GM19099 (cell line): ENCODE data around the gene SLC36A1.

ENCODE experiments used
- POLR2A ChIP-seq: IDR thresholded peaks from 3 replicates; pipeline ENCODE4 v1.6.1; 2011; ENCODE audit warnings: low read depth; ENCODE audit not compliant: insufficient read length; ENCODE audit errors: extremely low read depth

SLC36A1 gene

GRCh38 chr5:151469386-151469785 is 22.0 kb downstream of the SLC36A1 start:
- TF ChIP-seq POLR2A = no peak

- TF ChIP-seq POLR2A = no peak
These were observed 22.6 kb downstream of the SLC36A1 start for GRCh38 chr5:151469992-151470391.

GRCh38 chr5:151470439-151470838 is 23.0 kb downstream of the SLC36A1 start:
- TF ChIP-seq POLR2A = no peak

GRCh38 chr5:151471276-151471675 is 23.9 kb downstream of the SLC36A1 start:
- TF ChIP-seq POLR2A = no peak

GRCh38 chr5:151474799-151475198 is 27.4 kb downstream of the SLC36A1 start:
- no peak for TF ChIP-seq POLR2A

- no peak for TF ChIP-seq POLR2A
These were observed 28.0 kb downstream of the SLC36A1 start for GRCh38 chr5:151475388-151475787.

GRCh38 chr5:151476016-151476415 is 28.6 kb downstream of the SLC36A1 start:
- TF ChIP-seq POLR2A = no peak

- TF ChIP-seq POLR2A = no peak
These were observed 29.7 kb downstream of the SLC36A1 start for GRCh38 chr5:151477101-151477500.

- TF ChIP-seq POLR2A = no peak
These were observed 33.2 kb downstream of the SLC36A1 start for GRCh38 chr5:151480384-151481293.

GRCh38 chr5:151483176-151483575 is 35.8 kb downstream of the SLC36A1 start:
- TF ChIP-seq POLR2A = no peak

- TF ChIP-seq POLR2A = no peak
These were observed 36.2 kb downstream of the SLC36A1 start for GRCh38 chr5:151483647-151484046.

GRCh38 chr5:151487544-151487943 is 40.1 kb downstream of the SLC36A1 start:
- TF ChIP-seq POLR2A = no peak

GRCh38 chr5:151490627-151491026 is 43.2 kb downstream of the SLC36A1 start:
- TF ChIP-seq POLR2A = no peak

GRCh38 chr5:151491062-151491461 is 43.7 kb downstream of the SLC36A1 start:
- TF ChIP-seq POLR2A = no peak

- TF ChIP-seq POLR2A = no peak
These were observed 45.3 kb downstream of the SLC36A1 start for GRCh38 chr5:151492729-151493128.

GRCh38 chr5:151493665-151494064 is 46.3 kb downstream of the SLC36A1 start:
- TF ChIP-seq POLR2A = no peak
